Dermis microvascular lymphatic vessel endothelial cell (primary cell): ENCODE results near the gene RGMA. TPM values are rescaled to one million over a fixed set of nuclear protein-coding genes. Genes with fewer than 3 reads are reported as not detected.

Experiments used
- DNase-seq, 2 donors: peaks; one replicate each; pipeline versions ENCODE4 v3.0.0 to v3.0.0-alpha.2; 2010; ENCODE audit warnings: low read depth in 2 of 2
- total RNA-seq: library from RNA; depleted of rRNA; stranded (reverse); fragments of >200 nt; gene quantifications from 2 replicates; pipeline ENCODE4 v1.2.1, GENCODE V29; 2014

Gene RGMA
- total RNA-seq, 1 donor from 2014 or later, result under 0.01 TPM

DNA sequence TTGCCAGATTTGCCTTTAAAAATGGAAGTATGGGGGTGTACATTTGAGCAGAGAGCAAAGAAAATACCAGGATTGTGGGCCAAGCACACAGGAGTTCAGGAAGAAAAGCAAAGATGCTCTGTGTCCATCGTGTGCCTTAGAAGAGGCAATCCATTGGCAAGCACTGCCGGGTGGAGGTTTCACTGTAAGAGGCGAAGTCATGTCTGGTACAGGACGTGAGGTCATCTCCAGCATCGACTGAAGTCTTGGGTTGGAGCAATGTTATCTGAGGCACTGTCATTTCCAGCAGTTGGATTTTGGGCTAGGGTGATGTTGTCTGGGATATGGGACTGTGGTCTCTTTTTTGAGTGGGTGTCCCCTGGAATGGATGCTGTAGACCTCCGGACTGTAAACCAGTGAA, 4.8 kb upstream of the RGMA start:
- no peak for DNase-seq

DNA sequence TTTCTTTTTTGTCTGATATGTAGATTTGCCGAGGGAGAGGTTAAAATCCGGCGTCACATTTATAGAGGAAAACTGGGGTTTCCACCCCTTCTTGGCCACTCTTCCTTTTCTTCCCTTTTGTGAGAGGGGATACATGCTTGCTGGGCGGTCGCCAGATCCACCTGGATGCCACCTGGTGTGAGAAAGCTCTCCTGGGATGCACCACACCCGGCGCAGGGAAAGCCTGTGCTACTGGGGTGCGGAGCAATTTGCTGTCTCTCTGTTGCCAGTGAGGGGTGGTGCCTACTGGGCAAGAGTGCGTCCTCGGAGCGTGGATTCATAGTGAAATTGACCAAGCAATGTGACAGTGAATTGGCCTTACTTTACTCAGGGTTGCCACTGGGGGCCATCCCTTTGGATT, 2.5 kb upstream of the RGMA start:
- DNase-seq, result no peak

DNA sequence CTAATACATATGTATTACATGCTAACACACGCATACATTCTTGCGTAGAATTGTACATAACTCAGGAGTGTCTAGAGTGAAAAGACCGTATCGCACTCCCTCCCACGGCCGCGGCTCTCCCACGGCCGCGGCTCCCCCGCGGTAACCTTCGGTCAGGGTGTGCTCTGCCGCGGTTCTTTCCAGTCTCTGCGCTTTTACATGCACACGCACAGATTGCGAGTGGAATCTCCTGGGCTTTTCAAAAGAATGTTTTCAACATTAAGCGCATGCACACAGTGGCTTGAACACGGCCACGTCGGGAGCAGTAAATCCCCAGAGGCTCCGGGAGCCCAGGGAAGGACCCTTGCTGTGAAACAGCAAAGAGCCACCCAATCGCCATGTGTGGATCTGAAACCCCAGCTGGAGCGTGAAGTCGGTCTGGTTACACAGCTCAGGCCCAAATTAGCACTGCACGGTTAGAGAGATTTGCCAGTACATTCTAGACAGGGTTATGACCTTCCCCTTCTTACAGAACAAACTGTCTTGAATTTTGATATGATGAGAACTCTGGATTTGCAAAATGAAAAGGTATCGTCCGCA, 805 bp upstream of the RGMA start:
- DNase-seq, result no peak

DNA sequence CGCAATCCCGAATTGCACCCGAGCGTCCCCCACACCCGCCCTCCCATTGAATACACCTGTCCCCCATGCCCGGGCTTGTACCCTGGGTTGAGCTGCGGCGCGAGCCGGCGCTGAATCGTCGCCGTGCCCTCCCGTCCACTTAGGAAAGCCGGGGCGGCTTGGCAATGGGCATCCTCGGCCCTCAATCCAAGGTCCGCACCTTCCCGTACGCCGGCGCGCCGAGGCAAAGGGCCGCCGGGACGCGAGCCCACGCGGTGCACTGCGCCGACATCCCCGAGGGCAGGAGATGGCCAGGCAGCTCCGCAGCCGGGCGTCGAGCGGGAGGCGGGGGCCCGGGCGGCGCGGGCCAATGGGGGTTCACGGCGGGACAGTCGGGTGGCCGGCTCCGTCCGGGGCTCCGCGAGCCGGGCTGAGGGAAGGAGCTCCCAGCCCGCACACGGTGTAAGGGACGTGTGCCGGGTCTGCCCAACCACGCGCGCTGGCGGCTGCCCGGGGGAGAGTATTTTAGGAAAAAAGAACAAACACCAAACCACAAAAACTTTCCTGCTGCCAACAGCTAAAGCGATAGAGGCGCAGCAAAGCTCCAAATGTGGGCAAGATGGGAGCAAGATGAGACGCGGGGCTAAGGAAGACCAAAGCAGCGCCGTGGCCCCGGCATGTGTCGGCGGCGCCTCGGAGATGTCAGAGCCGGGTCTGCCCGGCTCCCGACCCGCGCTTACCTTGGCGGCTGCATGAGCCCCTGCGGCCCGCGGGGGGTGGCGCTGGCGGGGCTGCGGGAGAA, 621 bp downstream of the RGMA start:
- DNase-seq, result no peak

DNA sequence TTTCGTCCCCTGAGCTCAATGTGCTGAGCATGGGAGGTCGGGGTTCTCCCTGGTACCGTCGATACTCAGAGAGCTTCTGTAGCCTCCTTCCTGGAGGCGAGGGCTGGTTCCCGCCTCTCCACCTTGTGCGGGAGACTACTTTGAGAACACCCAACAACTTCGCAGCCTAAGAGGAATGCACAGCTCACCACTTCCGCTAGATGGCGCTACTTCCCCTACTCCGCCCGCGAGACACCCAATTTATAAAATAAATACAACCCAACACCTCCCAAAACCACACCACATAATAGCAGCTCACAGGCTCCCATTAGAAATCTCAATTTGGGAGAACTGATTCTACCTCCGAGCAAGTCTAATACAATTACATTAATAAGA, 1.2 kb downstream of the RGMA start:
- peak in 1 of 2 donors; percentile 47 for DNase-seq

DNA sequence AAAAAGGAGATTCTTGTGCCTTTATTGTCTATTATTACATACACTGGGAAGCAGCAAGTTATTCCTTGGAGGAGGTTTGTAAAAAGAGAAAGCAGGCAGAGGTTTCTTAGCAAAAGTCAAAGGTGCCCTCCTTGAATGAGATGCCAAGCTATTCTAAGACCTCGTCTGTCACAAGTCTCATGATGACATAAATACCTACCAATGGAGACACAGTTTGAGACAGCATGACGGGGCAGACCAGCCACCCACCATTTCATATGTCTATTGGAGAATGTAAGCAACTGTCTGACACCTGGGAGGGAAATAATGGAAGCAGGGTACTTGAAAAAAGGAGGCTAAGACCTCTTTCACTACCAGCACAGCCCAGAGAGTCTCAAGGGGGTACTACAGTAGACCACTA, 2.2 kb downstream of the RGMA start:
- DNase-seq, result no peak

DNA sequence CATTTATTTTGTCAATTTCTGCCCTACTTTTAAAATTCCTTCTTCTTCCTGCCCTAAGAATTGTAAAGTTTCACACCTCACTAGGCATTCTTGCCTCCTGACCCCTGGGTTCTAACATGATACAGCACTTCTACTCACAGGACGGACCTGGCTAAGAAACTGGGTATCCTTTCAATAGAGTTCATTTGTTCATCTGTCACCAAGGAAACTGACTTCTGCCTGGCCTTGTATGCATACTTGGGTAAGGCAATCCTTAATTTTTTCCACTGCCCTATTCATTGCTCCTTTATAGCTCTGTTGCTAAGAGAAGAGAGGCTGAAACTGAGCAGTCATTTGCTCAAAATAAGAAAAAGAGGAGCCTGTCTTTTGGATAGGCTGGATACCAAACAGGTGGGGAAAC, 3.3 kb downstream of the RGMA start:
- no peak for DNase-seq

DNA sequence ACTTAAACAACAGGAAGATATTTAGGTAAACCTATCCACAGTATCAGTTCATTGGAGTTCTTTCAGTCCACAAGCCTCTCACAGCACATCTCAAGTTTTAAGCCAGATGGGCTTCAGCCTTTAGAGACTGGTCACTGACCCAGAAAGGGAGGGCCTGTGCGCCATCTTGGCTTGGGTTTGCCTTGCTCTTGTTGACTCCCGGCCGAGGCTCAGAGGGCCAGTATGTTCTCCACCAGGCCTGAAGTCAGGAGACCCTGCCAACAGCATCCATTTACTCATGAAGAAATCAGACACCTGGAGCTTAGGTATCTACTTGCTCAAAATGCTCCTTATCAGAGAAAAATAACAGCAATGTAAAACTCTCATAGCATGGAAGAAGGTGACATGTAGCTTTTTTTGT, 6.2 kb downstream of the RGMA start:
- no peak for DNase-seq

DNA sequence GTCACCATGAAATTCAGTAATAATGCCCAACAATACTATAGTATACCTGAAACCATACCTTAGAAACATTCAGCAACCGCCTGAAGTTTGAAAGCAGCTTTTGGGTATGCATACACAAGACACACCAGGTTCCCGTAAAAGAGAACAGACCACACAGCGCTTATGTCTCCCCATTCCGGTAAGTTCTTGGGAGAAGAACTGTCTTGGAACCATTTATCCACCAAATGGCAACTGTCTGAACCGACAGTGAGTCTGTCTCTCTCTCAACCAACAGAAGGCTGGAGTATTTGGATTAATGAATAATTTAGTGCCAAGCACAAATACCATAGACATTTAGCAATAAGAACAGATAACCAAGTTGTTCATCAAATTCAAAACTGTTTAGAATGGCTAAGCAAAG, 7.6 kb downstream of the RGMA start:
- no peak for DNase-seq

DNA sequence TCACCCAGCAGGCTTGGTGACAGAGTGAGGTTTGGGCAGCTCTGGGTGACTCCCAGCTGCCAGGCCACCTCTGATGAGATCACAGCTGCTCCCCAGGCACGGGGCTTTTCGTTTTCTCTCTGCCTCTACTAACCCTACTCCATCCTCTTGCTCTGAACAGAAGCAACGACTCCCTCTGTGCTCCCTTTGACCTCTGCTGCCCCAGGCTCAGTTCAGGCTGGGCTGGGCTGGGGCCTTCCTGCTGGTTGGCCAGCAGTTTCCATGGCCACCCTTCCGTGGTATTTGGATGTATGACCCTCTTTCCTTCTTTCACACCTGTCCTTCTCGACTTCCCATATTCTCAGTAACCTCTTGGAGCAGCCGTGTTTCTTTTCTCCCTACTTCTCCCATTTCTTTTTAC, 8.6 kb downstream of the RGMA start:
- no peak for DNase-seq

DNA sequence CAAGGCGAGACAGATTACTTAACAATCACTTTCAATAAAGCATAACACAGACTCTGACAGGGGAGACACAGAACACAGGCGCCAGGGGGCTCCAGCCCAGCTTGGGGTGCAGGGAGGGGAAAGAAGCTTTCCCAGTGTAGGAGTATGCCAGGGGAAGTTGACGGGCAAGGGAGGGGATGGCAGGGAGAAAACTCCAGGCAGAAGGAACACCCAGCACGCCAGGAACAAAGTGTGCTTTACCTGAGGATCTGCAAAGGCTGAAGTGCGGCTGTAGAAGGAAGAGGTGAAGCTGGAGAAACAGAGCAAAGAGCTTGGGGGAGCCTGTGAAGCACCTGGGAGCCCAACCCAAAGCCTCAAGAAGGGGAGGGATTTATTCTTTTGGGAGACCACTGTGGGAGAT, 12.1 kb downstream of the RGMA start:
- DNase-seq, result no peak

DNA sequence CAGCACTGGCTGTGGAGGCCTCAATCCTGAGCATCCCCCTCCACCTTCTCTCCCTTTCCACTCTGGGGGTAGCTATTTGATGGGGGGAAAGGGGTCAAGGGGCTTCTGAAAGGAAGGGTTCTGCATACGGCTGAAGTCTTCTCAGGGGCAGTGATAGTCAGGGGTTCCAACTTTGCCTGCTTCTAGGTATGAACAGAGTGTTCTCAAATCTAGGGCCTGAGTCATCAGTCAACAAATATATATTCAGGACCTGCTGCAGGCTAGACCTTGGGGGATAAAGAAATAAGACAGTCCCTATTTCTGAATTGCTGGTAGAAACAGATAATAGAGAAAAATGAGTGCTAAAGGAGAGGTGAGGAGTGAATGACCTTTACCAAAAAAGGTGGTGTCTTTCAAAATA, 12.8 kb downstream of the RGMA start:
- no peak for DNase-seq

DNA sequence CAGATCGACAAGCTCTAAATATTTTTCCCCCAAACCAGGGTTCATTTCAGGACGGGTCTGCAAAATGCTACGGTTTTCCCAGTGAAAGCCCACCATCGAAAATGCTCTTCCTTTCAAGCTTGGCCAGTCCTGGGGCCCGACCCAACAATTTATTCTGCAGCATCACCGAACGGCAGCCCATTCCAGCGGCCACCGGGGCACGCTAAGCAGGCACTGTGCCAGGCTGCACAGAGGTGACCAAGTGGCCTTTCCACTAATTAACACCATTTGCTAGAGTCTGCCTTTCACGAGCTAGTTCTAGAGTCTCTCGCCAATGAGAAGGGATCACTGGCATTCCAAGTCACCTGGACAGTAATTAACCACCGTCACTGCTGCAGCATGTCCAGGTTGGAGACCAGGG, 14.4 kb downstream of the RGMA start:
- no peak for DNase-seq

DNA sequence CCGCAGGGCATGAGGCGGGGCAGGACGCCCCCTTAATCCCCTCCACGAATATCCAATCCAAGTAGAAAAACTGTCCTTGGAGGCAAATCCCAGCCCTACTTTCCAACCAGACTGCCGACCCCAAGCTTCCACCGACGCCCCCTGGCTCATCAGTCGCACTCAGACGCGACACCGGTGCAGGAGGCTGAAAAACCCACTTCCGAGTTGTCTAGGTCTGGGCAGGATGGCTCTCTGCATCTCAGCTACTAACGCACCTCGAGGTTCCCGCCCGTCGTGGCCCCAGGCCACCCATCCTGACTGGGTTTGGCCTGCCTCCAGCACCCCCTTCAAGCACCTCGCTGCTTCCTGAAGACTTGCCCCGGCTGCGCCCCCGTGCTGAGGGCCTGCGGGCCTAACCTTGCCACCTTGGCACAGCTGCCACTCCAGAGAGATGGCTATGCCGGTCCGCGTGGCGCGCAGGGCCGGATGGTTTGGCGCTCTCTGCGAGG, 15.5 kb downstream of the RGMA start:
- DNase-seq, result no peak

DNA sequence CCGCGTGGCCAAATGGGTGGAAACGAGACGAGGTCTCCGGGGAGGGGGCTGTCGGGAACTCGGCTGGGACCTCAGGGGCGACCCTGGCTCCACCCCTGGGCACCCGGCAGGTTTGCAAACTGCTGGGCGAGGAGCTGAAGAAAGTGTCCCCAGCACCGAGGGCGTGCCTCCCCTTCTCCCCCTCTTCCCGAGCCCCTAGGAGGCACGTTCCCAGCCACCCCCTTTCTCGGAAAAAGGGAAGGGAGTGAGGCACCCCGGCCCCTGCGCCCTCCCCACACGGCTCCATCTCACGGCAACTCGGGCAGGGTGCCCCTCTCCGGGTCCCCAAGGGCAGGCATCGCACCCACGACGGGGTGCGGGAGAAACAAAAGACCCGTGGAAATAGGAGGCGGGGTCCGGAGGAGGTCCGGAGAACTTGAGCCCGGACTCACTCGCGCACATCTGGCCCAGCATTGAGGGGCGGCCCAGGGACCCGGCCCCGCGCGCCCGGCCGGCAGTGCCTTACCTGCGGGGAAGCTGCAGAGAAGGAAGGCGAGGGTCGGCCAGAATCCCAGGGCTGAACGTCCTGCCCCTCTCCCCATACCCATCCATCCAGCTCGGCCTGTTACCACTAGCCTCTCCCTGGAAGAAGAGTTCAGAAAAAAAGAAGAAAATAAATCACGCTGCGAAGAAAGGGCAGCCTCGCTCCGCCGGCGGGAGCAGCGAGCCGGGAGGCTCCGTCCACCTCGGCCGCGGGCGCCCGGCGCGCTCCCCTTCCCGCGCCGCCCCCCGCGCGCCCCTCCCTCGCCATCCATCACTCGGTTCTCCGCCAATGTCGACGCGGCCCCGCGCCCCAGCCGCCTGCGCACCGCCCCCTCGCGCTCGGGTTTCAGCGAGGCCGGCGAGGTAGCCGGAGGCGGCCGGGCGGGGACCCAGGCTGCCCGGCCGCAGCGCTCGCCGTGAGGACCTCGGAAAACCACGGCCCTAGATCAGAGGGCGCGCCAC, 16.3 kb downstream of the RGMA start:
- DNase-seq, result peak in 1 of 2 donors; percentile 71

DNA sequence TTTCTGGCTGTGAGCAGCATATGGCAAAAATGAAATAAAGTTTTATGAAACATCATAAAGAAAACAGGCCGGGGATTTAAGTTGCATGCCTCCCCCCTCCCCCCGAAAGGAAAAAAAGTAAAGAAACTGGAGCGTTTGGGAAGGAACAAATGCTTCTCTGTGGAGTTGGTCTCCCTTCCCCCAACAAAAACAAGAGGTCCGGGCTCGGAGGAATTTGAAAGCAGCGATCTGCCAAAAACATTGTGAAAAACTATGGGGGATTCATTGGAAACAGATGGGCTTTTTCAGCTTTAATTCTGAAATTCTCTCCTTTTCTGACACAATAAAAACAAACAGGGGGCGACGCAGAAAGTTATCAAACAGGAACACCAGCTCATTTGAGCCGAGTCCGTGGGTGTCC, 17.0 kb downstream of the RGMA start:
- no peak for DNase-seq

DNA sequence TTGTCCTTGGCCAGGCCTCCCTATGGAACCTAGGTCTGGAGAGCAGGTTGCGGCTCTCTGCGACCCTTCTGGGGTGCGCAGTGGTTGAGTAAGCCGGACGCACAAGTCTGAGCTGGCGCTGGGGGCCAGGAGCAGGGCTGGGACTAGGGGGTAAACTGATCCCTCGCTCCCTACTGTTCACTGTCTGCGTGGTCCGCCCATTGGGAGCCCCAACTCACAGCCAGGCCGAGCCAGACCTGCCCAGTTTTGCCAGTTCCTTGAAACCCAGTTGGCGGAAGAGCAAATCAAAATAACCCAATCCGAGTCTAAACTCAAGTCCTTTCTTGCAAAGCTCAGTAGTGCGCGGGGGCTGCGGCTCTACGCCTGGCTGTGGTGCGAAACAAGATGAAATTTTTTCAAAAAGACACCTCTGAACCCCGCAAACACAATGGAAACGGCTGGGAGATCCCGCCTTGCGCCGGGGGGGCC, 17.5 kb downstream of the RGMA start:
- DNase-seq, result no peak

DNA sequence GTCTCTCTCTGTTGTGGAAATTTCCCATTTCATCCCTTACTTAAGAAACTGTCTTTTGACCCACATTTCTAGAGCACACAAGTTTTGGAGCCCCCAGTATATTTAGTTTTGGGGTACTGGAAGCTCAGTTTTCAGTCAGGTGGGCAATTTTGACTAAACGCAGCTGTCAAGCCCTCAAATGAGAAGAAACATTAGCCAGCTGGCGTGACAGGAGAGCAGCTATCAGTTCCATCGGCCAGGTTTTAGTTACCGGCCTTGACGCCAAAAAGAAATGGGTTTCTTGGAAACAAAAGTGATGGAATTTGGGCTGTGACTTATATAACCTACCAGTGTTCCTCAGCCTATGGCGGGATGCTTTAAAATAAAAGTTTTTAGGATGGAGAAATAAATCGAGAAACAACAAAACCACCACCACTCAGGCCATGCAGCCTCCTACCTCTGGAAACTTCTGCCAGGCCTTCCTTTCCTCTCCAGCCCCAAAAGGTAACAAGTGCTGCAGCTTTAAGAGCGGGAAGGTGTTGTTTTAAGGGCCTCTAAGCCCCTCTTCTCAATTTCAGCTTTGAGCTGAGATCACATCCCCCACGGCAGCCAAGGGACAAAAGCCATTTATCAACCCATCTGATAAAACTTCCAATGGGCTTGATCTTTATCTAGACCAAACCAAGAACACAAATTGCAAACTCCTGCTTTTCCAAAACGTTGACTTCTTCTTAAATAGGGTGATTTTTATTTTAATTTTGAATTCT, 18.3 kb downstream of the RGMA start:
- no peak for DNase-seq

DNA sequence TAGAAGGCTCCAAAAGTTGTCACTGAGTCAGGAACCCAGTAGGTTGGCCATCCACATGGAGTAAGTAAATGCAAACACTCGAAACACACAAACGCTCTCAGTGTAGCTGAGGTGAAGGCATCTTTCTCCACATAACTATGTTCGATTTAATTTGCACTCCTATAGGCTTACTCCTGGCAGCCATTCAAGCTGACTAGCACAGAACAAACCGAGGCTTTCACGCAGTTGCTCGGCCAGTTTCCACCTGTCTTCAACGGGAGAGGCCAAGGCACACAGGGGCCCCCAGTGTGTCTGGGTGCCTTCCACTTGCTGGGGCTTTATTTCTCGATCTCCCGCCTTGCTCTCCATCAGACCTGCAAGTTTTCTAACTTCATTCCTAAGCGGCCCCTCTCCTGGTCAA, 18.9 kb downstream of the RGMA start:
- no peak for DNase-seq

DNA sequence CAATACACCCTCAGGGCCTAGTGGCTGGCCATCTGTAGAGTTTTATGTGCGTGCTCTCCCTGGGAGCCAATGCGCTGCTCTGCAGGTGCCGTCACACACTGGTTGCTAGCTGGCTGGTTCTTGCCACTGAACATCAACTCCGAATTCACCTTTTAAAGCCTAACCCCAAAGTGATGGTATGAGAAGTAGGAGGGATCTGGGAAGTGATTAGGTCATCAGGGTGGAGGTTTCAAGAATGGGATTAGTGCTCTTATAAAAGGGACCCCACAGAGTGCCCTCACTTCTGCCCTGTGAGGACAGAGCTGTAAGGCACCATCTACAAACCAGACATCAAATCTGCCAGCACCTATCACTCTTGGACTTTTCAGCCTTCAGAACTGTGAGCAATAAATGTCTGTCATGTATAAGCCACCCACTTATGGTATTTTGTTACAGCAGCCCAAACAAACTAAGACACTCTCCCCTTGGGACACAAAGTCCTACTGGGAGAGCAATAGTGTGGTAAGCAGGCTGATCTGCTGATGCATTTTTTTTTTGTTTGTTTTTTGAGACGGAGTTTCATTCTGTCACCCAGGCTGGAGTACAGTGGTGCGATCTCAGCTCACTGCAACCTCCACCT, 20.3 kb downstream of the RGMA start:
- no peak for DNase-seq

DNA sequence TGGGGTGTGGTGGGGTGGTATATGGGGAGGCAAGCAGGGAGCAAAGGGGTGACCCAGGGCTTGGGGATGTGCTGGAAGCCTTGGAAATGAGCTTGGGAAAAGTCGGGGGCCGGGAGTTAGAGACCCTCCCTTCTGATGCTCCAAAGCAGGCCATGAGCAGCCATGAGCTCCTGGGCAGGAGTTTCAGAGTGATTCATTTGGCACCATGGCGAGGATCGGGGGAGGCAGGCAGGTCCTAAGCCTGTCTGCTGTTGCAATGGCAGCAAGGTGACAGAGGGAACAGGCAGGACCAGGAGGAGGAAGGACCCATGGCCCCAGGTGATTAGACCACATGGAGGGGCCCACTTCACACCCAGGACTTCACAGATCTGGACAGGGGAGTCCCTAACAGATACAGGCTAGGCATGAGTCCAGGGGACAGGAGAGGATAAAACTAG, 21.3 kb downstream of the RGMA start:
- no peak for DNase-seq
